HG03066 (cell line): ENCODE results near the gene SRSF8.
"Not testable (repeated sequence)": the region's sequence is repeated elsewhere in the genome, so short reads cannot be mapped to it uniquely, and the experiment has no call there.

Experiments
- ATAC-seq: cut with Tn5 transposase; IDR thresholded peaks from one replicate; pipeline ENCODE4 v1.9.1; 2021; ENCODE audit warnings: low read depth; ENCODE audit not compliant: unreplicated experiment

SRSF8 gene

GRCh38 chr11:95092549-95093324 is 26.0 kb downstream of the SRSF8 start:
- no peak for ATAC-seq

GRCh38 chr11:95093548-95093947 is 26.8 kb downstream of the SRSF8 start:
- ATAC-seq = peak; percentile 11

- ATAC-seq = peak; percentile 77
Observed at GRCh38 chr11:95095858-95096587, 29.3 kb downstream of the SRSF8 start.

GRCh38 chr11:95097209-95097608 is 30.5 kb downstream of the SRSF8 start:
- no peak for ATAC-seq

- no peak for ATAC-seq
Observed at GRCh38 chr11:95098826-95099225, 32.1 kb downstream of the SRSF8 start.

GRCh38 chr11:95100191-95100648 is 33.5 kb downstream of the SRSF8 start:
- no peak for ATAC-seq

- no peak for ATAC-seq
Observed at GRCh38 chr11:95100856-95101507, 34.3 kb downstream of the SRSF8 start.

GRCh38 chr11:95101935-95102334 is 35.2 kb downstream of the SRSF8 start:
- ATAC-seq = no peak

GRCh38 chr11:95102733-95103132 is 36.0 kb downstream of the SRSF8 start:
- no peak for ATAC-seq

- ATAC-seq = no peak
Observed at GRCh38 chr11:95103701-95104100, 37.0 kb downstream of the SRSF8 start.

- no peak for ATAC-seq
Observed at GRCh38 chr11:95104121-95104830, 37.6 kb downstream of the SRSF8 start.

GRCh38 chr11:95104856-95105255 is 38.1 kb downstream of the SRSF8 start:
- ATAC-seq = no peak

GRCh38 chr11:95108159-95108611 is 41.5 kb downstream of the SRSF8 start:
- no peak for ATAC-seq

- ATAC-seq = no peak
Observed at GRCh38 chr11:95108671-95109551, 42.2 kb downstream of the SRSF8 start.

- ATAC-seq = not testable (repeated sequence)
Observed at GRCh38 chr11:95111471-95111870, 44.8 kb downstream of the SRSF8 start.

GRCh38 chr11:95111923-95112540 is 45.3 kb downstream of the SRSF8 start:
- no peak for ATAC-seq

- no peak for ATAC-seq
Observed at GRCh38 chr11:95115597-95115996, 48.9 kb downstream of the SRSF8 start.

GRCh38 chr11:95119361-95120060 is 52.8 kb downstream of the SRSF8 start:
- no peak for ATAC-seq
